ENCODE measurements around the gene GAPDHS.

The GAPDHS gene

DNA sequence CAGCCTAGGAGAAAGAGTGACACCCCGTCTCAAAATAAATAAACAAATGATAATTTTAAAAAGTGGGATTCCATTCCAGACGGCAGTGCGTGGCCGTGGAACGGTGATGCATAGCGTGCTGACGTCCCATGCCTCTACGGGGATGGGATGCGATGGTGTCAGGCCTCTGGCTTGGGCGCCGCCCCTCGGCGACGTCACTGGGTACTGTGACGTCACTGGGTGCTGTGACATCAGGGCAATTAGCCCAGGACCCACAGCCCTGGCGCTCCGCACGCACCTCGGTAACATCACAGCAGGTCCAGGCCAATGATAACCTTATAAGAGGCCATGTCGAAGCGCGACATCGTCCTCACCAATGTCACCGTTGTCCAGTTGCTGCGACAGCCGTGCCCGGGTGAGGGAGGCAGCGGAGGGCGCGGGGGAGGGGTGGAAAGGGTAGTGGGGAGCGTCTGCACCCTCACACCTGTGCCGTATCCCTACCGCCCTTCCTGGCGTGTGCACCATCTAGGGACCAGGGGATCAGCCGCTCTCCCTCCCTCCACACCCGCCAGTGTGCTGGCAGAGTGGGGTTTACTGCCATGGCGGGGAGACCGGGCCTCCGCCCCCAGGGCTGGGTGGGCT is at the start of gene GAPDHS:
Gene GAPDHS (plus strand): TSS at position 256 of the 621 bp plus-strand sequence. CDS start 72 bp downstream, at position 328.
- no peak for DNase-seq

DNA sequence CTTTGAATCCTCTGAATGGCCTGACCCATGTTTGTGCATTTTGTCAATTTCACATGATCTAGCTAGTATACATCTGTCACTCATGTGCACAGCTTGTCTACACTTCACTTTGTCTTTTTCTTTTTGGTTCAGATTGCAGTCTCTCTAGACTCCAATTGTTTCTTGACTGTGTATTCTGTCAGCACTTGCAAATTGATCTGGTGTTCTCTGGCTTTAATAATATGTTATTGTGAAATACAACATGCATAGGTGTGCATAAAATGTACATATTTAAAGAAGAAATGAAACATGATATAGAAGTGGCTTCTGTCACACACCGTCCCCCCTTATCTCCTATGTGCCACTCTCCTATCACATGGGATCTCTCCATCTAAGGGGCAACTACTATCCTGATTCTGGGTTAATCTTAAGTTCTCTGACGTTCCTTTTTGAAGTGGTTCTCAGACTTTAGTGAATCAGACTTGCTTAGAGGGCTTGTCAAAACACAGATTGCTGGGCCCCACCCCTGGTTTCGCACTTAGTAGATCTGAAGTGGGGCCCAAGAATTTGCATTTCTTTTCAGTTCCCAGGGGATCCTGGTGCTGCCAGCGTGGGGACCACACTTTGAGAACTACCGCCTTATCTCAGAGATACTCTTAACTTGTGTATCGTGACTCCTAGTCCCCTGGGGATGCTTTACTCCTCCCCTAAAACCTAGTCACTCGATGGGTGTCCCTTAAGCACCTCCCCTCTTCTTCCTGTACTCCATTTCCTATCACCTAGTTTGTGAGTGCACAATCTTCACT is 48.8 kb upstream of the GAPDHS start:
- no peak for DNase-seq

DNA sequence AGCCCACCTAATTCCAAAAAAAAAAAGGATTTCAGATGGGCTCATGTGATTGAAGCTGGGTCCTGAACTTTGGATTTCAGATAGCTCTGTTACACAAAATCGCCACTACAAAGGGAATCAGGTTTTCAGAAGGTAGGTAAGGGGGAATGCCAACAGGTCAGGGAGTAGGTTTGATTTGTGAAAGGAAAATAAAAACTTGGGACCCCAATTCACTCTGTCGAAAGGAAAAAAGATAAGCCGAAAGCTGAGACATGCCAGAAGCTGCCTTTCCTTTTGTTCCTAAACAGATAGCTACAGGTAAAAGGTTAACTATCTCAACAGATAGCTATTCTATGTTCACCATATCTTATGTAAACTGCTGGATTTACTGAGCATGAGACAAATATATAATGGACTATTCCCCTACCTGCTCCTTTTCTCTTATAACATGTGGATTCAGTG is 47.0 kb upstream of the GAPDHS start:
- no peak for DNase-seq

DNA sequence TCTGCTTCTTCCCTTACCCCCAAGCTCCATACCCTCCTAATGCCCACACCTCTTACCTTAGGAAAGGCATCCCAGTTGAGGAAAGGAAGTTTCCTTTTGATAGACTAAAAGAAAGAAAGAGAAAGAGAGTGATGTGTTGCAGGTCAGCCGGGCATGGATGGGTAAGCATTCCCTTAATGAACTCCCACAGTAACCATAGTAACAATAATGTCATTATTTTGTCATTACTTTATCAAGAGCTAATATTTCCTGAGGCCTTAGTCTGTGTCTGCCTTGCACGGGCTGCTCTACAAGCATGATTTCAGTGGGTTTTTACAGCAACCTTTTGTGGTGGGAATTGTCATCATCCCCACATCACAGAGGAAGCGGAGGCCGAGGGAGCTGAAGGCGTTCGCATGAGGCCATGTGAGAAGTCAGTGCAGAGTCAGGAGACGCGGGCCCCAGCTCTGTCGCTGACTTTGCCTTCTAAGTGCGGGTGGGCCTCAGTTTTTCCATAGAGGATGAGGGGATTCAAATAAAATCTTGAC is 45.5 kb upstream of the GAPDHS start:
- no peak for DNase-seq

DNA sequence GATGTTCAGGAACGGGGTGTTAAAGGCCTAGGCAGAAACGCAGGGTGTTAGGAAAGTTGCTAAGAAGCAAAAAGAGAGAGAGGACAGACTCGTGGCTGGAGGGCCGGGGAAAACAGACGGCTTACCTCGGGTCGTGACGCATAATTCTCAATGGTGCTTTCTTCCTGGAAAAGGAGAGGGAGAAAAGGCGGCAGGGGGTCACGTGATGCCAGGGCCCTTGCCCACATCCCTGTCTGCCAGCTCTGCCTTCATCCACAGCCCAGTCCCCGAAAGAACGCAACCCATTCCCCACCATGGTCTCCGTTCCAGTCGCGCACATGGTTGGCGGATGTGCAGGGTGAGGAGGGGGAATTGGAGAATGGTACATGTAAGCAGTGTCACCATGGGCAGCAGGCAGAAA is 44.6 kb upstream of the GAPDHS start:
- no peak for DNase-seq

DNA sequence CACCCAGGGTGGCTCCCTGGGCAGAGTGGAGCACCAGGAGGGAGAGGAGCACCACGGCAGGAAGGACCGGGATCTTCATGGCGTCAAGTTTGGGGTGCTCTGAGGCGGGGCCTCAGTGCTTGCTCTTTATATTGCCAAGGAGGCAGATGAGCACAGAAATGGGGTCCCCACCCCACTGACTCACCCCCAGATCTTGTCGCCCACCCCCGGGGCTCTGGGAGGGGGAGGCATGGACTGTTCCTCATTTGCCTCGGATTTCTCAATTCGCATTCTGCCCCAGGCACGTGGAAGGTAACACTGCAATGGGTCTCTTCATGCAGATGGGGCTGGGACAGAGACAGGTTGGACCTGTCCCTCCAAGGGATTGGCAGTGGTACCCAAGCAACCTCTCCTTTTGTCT is 42.9 kb upstream of the GAPDHS start, which contains the start of gene KRTDAP:
Gene KRTDAP (minus strand): TSS at position 101 of the 400 bp plus-strand sequence. CDS start 22 bp downstream, at position 79.
- DNase-seq: no peak

DNA sequence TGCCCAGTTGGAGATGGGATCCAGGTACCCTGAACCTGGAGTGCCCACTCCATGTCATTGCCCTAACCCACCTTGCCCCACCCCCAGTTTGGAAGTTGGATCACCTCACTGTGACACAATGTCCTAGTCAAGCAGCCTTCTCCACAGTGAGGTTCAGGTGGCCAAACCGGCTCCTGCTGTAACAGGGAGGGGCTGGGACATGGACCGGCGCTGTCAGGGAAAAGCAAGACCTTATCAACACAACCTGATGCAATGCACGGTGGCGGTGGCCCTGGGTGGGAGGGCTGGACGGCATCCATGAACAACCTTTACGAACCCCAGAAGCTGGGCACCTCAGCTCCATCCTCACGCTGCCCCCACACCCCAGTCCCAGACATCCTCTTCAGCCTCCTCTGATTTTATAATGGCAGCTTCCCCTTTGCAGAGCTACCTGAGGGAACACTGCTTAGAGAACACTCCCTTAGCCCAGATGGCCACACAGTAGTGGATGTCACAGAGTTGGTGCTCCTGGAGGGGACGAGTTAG is 41.4 kb upstream of the GAPDHS start:
- no peak for DNase-seq

DNA sequence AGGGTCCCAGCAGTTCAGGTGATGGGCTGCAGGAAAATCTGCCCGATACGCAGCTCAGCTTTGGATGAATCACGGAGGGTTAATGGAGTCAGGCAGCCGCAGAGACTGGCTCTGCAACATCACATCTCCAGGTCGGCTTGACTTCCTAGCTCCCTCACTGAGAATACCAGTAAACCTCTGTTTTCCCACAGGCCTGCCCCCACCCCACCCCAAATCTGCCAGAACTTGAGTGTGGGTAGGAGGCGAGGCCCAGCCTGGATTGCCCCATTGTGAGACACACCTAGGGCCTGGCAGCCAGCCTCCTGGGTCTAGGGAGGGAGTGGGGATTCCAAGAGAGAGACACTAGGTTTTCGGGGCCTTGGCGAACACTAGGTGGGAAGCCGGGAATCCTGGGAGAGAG is 39.3 kb upstream of the GAPDHS start:
- DNase-seq: no peak

DNA sequence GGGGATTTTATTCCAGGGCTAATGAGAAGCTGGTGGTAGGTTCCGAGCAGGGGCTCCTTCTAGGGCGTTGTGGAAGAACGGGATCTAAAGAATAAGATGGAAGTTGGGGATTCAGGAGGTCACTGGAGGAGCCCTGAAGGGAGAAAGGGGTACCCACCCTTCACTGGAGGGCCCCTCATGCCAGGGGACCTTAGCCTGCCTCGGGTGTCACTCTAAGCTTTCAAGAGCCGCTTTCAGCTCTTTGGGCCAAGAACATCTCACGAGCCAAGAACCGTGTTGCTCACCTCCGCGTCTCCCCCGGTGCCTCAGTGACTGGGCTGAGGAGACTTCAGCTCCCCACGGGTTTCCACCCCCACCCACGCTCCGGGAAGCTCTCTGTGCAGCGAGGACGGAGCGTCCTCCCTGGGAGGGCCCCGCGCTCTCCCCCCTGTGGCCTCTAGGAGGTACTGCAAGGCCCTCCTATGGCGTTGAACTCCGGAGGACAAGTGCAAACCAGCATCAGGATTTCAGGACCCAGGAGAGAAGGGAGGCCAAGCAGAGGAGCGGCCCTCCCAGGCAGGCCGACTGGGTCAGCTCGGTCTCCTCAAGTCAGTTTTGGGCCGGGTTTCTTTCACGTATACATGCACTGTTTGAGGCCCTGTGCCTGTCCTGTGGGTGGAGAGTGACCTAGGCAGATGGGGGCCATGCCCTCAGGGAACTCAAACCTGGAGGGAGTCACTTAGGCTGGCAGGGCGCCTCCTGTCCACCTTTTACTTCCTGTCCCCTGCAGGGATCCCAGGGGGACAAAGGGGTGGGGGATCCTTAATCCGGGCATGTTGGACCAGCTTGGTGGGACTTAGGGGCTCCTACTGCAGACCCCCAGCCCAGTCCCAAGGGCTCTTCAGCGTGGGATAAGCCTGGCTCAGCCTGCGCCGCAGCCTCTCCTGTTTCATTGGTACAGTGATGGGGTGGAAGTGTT is 37.9 kb upstream of the GAPDHS start:
- peak; percentile 56 for DNase-seq

DNA sequence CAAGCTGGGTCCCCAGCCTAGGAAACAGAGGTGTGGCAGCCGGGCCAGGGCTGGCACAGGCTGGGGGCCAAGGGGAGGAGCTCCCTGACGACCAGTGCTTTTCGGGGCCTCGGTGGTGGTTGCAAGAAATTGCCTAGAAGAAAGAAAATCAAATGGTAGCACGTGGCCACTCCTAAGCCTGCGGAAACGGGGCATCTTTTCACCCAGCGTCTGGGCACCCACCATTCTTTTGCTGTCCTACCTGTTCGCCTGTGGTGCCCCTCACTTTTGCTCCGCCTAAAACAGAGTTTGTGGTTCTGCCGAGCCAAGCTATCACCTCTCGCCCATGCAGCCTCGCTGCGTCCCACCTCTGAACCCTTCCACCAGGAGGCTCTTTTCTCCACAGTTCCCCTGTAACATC is 35.9 kb upstream of the GAPDHS start:
- no peak for DNase-seq

DNA sequence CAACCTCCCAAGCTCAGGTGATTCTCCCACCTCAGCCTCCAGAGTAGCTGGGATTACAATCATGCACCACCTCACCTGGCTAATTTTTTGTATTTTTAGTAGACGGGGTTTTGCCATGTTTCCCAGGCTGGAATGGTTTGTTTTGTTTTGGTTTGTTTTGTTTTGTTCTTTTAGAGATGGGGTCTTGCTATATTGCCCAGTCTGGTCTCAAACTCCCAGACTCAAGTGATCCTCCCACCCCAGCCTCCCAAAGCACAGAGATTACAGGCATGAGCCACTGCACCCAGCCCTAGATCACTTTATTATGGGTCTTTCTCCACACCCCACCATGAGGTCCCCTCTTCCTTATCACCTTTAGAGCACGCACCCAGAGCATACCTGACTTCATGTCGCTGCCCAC is 35.0 kb upstream of the GAPDHS start:
- no peak for DNase-seq

DNA sequence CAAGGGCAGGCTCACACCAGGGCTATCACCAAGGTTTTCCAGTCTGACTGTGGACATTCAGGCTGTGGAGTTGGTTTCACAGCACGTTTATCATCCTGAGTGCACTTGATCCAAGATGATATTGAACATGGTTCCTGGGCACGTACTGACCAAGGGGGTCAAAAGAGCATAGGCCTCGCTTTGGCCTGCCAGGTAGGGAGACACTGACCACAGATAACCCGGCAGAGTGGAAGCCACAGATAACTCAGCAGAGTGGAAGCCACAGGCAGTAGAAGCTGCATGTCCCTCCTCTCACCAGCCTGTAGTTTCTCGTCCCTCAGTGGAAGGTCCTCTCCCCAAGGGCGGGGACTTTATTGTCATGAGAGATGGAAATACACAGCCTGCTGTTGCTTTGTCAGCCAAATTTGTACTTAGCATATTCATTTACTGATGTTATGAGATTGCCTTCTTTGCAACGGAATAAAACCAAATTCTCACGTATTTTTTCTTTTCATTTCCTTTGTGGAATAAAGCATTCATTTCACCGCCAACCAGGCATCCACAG is 34.2 kb upstream of the GAPDHS start:
- no peak for DNase-seq

DNA sequence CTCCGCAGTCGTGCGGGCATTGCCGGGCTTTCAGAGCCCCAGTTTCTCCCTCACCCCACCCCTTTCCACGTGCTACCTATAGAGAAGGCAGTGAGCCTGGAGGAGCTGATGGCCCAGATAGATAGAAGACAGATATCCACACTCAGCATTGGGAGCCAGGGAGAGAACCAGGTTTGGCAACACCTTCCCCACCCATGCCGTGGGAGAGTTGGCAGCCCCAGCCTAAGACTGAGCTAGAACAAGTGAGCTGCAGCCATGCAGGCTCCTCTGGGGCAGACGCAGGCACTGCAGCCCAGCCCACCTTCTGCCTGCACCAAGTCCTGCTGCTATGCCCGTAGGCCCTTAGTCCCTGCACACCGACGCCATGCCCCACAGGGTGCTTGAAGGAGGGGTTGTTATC is 32.6 kb upstream of the GAPDHS start:
- no peak for DNase-seq

DNA sequence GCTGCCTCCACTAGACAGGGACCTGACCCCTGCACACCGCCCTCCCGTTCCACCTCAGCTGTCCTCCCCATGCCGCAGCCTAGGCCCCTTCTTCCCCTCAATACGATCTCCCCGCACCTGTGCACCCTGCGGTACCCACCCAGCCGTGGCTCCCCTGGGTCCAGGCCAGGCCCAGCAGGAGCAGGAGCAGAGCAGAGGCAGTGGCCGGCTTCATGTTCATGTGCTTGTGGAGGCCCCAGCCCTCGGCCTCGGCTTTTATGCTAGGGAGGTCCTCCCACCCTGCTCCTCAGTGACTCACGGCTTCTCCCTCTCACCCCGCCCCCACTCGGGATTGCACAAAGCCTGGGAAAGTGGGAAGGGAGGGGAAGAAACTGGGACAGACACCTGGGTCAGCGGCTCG is 31.6 kb upstream of the GAPDHS start:
- DNase-seq: no peak

DNA sequence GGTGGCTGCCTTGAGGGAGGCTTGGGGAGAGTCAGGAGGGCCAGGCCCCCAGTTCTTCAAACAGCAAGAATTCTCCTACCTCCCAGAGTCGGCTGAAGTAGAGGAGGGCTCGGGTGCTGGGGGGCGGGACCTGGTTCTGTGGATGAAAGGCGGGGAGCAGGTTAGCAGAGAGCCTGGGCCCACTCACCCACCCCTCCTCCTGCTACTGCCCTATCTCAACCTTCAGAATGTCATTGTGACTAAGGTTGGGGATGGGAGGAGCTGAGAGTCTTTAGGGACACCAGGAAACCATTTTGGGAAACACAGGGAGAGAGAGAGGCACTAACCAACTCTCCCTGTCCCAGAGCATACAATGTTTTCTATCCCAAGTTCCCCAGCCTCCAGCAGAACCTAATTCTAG is 30.5 kb upstream of the GAPDHS start:
- DNase-seq: no peak

DNA sequence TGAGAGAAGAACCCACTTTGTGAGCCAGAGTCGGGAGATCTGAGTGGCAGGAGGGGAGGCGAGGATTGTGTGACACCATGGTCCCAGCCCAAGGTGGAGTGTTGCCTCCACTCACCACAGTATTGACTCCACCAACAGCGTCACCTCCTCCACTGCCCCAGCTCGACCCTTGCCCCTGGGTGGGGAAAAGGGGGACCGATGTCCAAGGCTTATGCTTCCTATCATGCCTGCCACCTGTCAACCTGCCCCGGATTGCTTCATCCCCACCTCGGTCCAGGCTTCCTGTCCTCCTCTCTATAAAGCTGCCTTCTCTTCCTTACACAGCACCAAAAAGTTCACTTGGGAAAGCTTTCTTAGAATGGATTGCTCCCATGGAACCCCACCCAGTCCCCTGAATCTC is 27.2 kb upstream of the GAPDHS start:
- no peak for DNase-seq

DNA sequence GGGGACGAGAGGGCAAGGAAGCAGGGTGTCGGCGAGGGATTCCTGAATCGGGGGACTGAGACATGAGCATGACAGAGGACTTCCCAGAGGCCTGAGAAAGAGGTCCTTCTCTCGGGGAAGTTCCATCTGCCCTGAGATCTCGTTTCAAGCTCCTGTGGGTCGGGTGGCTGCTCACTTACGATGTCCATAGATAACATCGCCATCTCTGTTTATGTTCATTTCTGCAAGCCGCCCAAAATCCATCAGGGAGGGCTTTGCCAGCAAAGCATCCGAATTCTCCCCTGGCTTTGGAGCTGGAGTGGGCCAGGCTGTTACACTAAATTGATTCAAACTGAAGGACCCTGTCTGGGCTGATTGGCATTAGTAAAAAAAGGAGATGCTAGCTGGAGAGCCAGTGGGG is 25.7 kb upstream of the GAPDHS start:
- DNase-seq: no peak

DNA sequence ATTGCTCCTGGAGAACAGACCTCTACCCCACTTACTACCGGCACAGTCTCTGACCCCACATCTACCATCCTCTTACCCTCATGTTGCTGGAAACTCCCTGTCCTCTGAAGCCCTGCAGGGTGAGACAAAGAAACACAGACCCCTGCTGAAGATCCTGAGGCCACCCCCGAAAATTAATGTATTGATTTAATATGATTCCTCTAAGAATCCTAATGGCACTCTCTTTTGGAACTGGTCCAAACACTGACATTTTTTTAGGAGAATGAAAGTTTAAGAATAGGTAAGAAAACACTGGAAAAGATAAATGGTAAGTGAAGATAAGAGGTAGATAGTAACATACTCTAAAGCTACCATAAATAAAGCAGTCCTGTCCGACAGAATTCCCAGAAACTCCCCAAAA is 25.1 kb upstream of the GAPDHS start:
- no peak for DNase-seq

DNA sequence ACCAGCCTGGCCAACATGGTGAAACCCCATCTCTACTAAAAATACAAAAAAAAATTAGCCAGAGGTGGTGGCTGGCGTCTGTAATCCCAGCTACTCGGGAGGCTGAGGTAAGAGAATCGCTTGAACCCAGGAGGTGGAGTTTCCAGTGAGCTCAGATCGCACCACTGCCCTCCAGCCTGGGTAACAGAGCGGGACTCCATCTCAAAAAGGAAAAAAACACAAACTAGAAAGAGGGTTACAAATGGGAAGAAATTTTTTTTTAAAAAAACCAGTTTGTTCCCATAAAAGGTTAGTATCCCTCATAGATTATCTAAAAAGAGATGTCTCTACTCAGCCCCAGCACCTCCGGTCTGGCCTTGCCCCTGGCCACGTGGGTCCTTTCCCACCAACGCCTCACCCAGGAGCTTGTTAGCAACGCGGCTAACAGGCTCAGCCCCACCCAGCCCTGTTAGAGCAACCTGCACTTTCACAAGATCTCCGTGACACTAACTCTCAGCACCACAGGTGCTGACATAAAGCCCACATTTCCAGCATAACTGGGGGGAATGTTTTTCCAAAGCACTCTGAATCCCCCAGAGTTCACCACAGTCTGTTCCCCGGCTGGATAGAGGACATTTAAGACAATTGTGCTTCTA is 24.1 kb upstream of the GAPDHS start:
- peak; percentile 28 for DNase-seq

DNA sequence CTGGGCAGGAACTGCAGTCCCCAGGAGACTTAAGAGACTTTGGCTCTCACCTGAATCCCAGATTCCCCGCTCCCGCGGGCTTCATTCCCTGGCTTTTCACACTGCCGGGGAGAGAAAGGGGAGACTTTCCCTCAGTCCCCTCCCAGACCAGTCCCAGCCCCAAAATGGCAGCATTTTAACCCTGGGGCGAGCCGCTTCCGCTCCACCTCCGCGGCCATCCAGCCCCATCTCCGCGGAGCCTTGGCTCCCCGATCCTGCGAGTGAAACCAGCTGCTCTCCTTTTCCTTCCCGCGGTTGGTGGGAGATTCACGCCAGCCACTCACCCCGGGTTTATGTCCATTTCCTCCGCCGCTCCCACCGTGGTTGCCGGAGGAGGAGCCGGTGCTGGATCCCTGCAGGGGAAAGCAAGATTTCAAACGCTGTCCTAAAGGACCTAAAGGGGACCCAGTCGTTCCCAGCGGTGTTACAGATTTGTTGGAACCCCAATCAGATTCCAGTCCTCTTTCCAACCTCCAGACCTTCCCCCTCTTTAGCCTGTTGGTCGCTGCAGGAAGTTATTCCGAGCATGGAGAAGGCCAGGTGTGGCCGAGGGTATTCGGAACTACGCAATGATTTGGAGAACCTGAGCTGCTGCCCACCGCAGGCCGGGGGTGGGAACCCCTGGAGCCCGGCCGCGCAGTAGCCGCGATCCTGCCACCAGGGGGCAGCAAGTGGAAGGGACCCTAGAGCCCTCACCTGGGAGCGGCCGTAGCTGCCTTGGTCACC is 23.2 kb upstream of the GAPDHS start:
- peak; percentile 57 for DNase-seq

DNA sequence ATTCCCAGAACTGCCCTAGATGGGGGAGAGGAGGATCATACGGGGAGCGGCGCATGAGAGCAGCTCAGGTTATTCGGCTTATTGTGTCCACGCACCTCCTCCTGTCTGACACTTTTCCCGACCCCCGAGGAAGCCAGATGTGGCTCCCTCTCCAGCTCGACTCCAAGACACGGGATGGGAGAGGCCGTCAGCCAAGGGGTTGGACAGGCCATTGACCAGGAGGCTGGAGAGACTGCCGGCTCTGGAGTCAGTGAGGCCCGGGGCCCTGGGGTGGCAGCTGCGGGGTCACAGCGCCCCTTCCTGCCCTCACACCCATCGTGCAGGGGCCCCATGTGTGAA is 22.7 kb upstream of the GAPDHS start:
- no peak for DNase-seq

Measured in CD4-positive, alpha-beta T cell treated with Interleukin-4 for 4 hours (primary cell).